ENCODE measurements around the gene BAIAP2. TPM values are rescaled to one million over a fixed set of nuclear protein-coding genes. Genes with fewer than 3 reads are reported as not detected.
"Not testable (repeated sequence)": the region's sequence is repeated elsewhere in the genome, so short reads cannot be mapped to it uniquely, and the experiment has no call there.

The BAIAP2 gene
- total RNA-seq, 1 donor from 2014 or later = 14.4 TPM

- H3K4me3 ChIP-seq = no peak overlapping the region
- H3K4me1 ChIP-seq = peaks cover 4 to 15% of the 10 kb centered on the region in 2 donors
- no peaks in the 10 kb centered on the region for H3K36me3 ChIP-seq
- TF ChIP-seq CTCF (IDR thresholded peaks at IDR 0.05) = no peak
- intact Hi-C loops (cut with DNase I) = no loop called here
- no peaks in the 10 kb centered on the region for H3K9me3 ChIP-seq
- no peak for DNase-seq (ENCODE audit: low spot score in 2 of 2)
- no peak overlapping the region for H3K27ac ChIP-seq
- H3K27me3 ChIP-seq = peaks cover 11% of the 10 kb centered on the region
Measured at GRCh38 chr17:81027591-81028505, 7.1 kb upstream of the BAIAP2 start.

- H3K36me3 ChIP-seq = no peaks in the 10 kb centered on the region
- no peaks in the 10 kb centered on the region for H3K9me3 ChIP-seq
- TF ChIP-seq CTCF (IDR thresholded peaks at IDR 0.05) = no peak
- intact Hi-C loops (cut with DNase I) = no loop called here
- H3K4me3 ChIP-seq = no peak overlapping the region
- DNase-seq (ENCODE audit: low spot score in 2 of 2) = no peak
- H3K4me1 ChIP-seq = peaks cover 4 to 15% of the 10 kb centered on the region in 2 donors
- H3K27ac ChIP-seq = no peak overlapping the region
- H3K27me3 ChIP-seq = peaks cover 11% of the 10 kb centered on the region
Measured at GRCh38 chr17:81028506-81028858, 6.5 kb upstream of the BAIAP2 start.

- no peaks in the 10 kb centered on the region for H3K9me3 ChIP-seq
- intact Hi-C loops (cut with DNase I) = no loop called here
- TF ChIP-seq CTCF (IDR thresholded peaks at IDR 0.05) = no peak
- H3K27ac ChIP-seq = no peak overlapping the region
- DNase-seq (ENCODE audit: low spot score in 2 of 2) = no peak
- H3K4me3 ChIP-seq = no peak overlapping the region
- no peaks in the 10 kb centered on the region for H3K36me3 ChIP-seq
- peaks cover 11% of the 10 kb centered on the region for H3K27me3 ChIP-seq
- peaks cover 4 to 19% of the 10 kb centered on the region in 2 donors for H3K4me1 ChIP-seq
Measured at GRCh38 chr17:81029859-81030258, 5.1 kb upstream of the BAIAP2 start.

- peaks cover 11% of the 10 kb centered on the region for H3K27me3 ChIP-seq
- DNase-seq (ENCODE audit: low spot score in 2 of 2); H3K27ac ChIP-seq; H3K36me3 ChIP-seq; intact Hi-C loops (cut with DNase I); H3K4me3 ChIP-seq; H3K9me3 ChIP-seq: not testable (repeated sequence)
- H3K4me1 ChIP-seq = peaks cover under 1 to 15% of the 10 kb centered on the region in 2 donors
Measured at GRCh38 chr17:81030312-81030711, 4.6 kb upstream of the BAIAP2 start.

GRCh38 chr17:81030741-81031565 is 4.0 kb upstream of the BAIAP2 start:
- Histone ChIP-seq H3K27ac (no peak overlapping the region), H3K36me3 (no peaks in the 10 kb centered on the region), H3K9me3 (no peaks in the 10 kb centered on the region), H3K27me3 (peaks cover 11% of the 10 kb centered on the region), H3K4me1 (peaks cover 4 to 17% of the 10 kb centered on the region in 2 donors), H3K4me3 (no peak overlapping the region)
- no peak for DNase-seq (ENCODE audit: low spot score in 2 of 2)
- TF ChIP-seq CTCF (IDR thresholded peaks at IDR 0.05) = no peak
- intact Hi-C loops (cut with DNase I) = no loop called here

Data from ascending aorta (tissue), 2 donors.